Kidney epithelial cell (primary cell): ENCODE measurements around the gene TBC1D12. TPM values are rescaled to one million over a fixed set of nuclear protein-coding genes. Genes with fewer than 3 reads are reported as not detected.
"Not testable (repeated sequence)": the region's sequence is repeated elsewhere in the genome, so short reads cannot be mapped to it uniquely, and the experiment has no call there.

Source experiments
- DNase-seq: peaks from one replicate; pipeline ENCODE4 v3.0.0-alpha.2; 2010; ENCODE audit warnings: low read depth
- H3K27me3 ChIP-seq: 2 replicates; pipeline ENCODE4 v1.6.0; 2011; ENCODE audit warnings: low read length; ENCODE audit not compliant: control insufficient read depth, insufficient read depth
- H3K36me3 ChIP-seq: 2 replicates; pipeline ENCODE4 v1.5.1; 2011; ENCODE audit warnings: low read length; ENCODE audit not compliant: control insufficient read depth, insufficient read depth
- H3K4me3 ChIP-seq: 2 replicates; pipeline ENCODE4 v1.5.1; 2011; ENCODE audit warnings: low read depth, mild to moderate bottlenecking, control low read depth, low read length
- total RNA-seq: library from RNA; depleted of rRNA; stranded (reverse); fragments of >200 nt; gene quantifications from 2 replicates; pipeline ENCODE4 v1.2.3, GENCODE V29; 2015
- TF ChIP-seq, protein P1 (sequence below): IDR thresholded peaks from 2 replicates; pipeline ENCODE4 v1.5.1; 2011; ENCODE audit warnings: mild to moderate bottlenecking, moderate library complexity, low read length, control low read depth, inconsistent platforms; ENCODE audit not compliant: insufficient read depth, poor library complexity, severe bottlenecking

The TBC1D12 gene
- total RNA-seq, 1 donor from 2014 or later = 6.7 TPM

DNA sequence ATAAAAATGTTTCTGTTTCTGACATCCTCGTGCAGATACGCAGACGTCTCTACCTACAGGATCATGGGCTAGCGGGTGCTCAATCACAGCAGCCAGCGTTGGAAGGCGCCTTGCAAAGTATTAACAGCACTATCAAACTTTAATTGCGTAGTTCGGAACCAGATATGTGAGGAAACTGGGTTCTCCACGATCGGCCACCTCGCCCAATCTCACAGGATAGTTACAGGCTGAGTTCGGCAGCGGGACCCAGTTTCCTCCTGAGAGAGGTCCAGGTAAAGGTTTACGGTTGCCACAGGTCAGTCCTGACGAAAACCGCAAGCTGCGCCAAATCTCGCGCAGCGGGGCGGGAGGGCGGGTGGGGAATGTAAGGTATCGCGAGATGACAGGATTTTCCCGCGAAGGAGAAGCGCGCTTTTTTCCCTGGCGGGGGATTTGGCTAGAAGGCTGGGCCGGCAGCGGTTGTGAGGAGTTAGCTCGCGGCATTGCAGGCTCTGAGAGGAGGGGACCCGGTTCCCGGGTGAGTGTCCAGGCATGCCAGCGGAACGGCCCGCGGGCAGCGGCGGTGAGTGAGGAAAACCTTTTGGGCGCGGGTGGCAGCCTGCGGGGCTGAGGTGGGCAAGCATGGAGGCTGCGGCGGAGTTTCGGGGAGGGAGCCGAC lies 143.2 kb downstream of the TBC1D12 start, which contains the start of gene HELLS:
Gene HELLS (plus strand): TSS at position 398 of the 658 bp plus-strand sequence. CDS start 134 bp downstream, at position 532.
- TF ChIP-seq, protein P1, sequence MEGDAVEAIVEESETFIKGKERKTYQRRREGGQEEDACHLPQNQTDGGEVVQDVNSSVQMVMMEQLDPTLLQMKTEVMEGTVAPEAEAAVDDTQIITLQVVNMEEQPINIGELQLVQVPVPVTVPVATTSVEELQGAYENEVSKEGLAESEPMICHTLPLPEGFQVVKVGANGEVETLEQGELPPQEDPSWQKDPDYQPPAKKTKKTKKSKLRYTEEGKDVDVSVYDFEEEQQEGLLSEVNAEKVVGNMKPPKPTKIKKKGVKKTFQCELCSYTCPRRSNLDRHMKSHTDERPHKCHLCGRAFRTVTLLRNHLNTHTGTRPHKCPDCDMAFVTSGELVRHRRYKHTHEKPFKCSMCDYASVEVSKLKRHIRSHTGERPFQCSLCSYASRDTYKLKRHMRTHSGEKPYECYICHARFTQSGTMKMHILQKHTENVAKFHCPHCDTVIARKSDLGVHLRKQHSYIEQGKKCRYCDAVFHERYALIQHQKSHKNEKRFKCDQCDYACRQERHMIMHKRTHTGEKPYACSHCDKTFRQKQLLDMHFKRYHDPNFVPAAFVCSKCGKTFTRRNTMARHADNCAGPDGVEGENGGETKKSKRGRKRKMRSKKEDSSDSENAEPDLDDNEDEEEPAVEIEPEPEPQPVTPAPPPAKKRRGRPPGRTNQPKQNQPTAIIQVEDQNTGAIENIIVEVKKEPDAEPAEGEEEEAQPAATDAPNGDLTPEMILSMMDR = no peak
- DNase-seq = peak; percentile 38
- Histone ChIP-seq H3K4me3 (peak within 1 kb of the TSS; percentile 94), H3K36me3 (no peaks in the 10 kb centered on the region), H3K27me3 (no peaks in the 10 kb centered on the region)

DNA sequence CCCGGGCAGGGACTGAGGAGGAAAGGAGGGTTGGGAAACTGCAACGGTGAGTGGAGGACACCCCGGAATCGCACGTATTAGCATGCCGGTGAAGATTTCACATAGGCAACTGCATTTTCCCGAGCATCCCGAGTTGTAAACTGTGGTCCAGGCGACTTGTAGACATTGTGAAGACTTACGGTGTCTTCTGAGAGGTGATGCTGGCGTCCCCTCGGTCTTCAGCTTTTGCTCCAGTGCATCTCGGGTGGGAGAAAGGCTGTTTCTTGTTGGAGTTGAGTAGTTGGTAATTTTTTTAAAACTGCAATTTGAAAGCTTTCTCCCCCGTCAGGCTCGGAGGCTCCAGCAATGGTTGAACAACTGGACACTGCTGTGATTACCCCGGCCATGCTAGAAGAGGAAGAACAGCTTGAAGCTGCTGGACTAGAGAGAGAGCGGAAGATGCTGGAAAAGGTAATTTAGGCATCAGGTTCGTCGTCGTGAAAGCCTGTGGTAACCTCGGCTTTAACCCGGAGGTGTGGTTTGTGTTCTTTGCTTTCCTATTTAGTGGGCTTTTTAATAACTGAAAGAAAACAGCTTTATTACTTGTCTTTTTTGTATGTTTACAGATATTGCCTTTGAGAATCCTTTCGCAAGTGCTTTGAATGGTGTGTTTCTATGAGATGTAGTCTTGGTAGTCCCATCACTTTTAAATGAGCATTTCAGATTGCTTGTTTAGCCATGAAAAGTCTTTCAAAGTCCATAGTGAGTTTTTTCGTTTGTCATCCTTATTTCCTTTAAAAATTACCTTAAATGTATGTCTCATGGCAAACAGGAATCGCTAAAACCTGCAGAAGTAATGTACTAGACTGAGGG lies 143.9 kb downstream of the TBC1D12 start:
- TF ChIP-seq, protein P1 = no peak
- H3K27me3 ChIP-seq = no peaks in the 10 kb centered on the region
- peak overlapping the region; percentile 94 for H3K4me3 ChIP-seq
- DNase-seq = no peak
- no peaks in the 10 kb centered on the region for H3K36me3 ChIP-seq

DNA sequence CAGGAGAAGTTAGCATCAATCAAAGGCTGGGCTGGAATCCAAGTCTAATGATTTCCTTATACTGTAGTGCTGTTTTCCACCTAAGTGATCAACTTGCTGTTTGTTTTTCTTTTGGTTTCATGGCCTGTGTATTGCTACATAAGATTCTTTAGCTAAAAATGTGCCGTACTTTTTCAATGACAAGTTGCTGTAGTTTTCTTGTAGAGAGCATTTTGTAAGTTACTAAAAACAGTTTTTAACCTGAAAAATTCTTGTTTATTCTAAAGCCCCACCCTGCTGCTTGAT lies 144.5 kb downstream of the TBC1D12 start:
- DNase-seq = no peak

DNA sequence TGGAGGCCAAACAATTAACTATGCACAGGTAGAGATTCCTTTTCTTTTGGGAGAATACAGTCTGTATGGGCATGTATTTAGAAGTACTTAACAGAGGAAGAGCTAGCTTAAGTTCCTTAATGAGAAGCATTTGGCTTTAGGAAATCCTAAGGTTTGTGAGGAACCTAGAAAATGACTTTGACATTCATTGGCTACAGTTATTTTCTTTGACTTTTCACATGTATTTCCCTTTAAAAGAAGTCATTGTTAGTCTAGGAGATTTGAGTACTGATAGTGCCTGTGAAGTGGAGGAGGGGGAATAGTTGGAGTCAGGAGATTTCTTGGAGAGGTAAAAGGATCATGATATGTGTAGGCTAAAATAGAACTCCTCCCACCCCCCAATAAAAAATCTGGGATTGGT lies 146.9 kb downstream of the TBC1D12 start:
- no peaks in the 10 kb centered on the region for H3K36me3 ChIP-seq
- H3K27me3 ChIP-seq = no peaks in the 10 kb centered on the region
- no peak overlapping the region for H3K4me3 ChIP-seq
- TF ChIP-seq, protein P1 = no peak
- DNase-seq = no peak

More for the DNA sequence above, 144.5 kb downstream of the TBC1D12 start:
- TF ChIP-seq, protein P1 = no peak
- H3K4me3 ChIP-seq = peak overlapping the region; percentile 94
- H3K27me3 ChIP-seq = no peaks in the 10 kb centered on the region
- no peaks in the 10 kb centered on the region for H3K36me3 ChIP-seq

DNA sequence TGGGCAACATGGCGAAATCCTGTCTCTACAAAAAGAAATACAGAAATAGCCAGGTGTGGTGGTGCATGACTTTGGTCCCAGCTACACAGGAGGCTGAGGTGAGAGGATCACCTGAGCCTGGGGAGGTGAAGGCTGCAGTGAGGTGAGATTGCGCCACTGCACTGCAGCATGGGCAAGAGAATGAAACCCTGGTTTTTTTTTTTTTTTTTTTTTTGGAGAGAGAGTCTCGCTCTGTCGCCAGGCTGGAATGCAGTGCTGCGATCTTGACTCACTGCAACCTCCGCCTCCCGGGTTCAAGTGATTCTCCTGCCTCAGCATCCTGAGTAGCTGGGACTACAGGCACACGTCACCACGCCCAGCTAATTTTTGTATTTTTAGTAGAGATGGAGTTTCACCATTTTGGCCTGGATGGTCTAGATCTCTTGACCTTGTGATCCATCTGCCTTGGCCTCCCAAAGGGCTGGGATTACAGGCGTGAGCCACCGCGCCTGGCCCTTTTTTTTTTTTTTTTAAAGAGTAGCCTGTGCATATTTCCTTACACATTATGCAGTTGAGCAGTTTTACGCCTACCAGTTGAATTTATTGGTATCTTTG lies 165.5 kb downstream of the TBC1D12 start:
- DNase-seq, H3K27me3 ChIP-seq, H3K36me3 ChIP-seq, H3K4me3 ChIP-seq: not testable (repeated sequence)

DNA sequence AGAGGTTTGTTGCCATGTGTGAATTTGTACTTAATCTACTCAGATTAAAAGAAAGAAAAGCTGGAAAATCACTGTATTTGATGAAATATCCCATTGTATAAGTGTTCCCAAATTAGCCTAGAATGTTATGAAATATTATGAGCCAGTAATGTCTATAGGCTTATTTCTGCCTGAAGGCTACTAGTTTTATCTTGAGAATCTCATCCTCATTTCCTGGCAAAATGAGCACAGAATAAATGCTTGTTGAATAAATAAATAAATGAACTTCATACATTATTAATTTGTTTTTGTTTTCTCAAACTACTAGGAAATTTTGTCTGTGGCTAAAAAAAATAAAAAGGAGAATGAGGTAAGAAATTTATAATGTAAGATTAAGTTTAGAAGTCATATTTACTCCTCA lies 168.7 kb downstream of the TBC1D12 start:
- DNase-seq = no peak
- no peak overlapping the region for H3K4me3 ChIP-seq
- TF ChIP-seq, protein P1 = no peak
- H3K27me3 ChIP-seq = no peaks in the 10 kb centered on the region
- no peaks in the 10 kb centered on the region for H3K36me3 ChIP-seq
